Ascending aorta (tissue), 2 donors: Measurements from ENCODE around the gene CD3D. TPM values are rescaled to one million over a fixed set of nuclear protein-coding genes. Genes with fewer than 3 reads are reported as not detected.
A peak's percentile ranks its signal among the peaks of the same experiment; 100 is the strongest.

Experiments used
- DNase-seq, 2 donors: peaks; one replicate each; pipeline ENCODE4 v3.0.0-alpha.2; 2019; ENCODE audit warnings: low spot score in 2 of 2
- H3K27ac ChIP-seq, 2 donors: fragments of 200-600 bp; sonication (generic); one replicate each; pipeline ENCODE4 v1.5.1; 2016 to 2017; ENCODE audit warnings: mild to moderate bottlenecking in 1 of 2
- H3K27me3 ChIP-seq: fragments of 200-600 bp; sonication (generic); one replicate; pipeline ENCODE4 v1.5.1; 2017
- H3K36me3 ChIP-seq, 2 donors: fragments of 200-600 bp; sonication (generic); one replicate each; pipeline ENCODE4 v1.5.1; 2016
- H3K4me1 ChIP-seq, 2 donors: fragments of 200-600 bp; sonication (generic); one replicate each; pipeline ENCODE4 v1.5.1; 2016 to 2017; ENCODE audit warnings: mild to moderate bottlenecking in 1 of 2
- H3K4me3 ChIP-seq, 2 donors: fragments of 200-600 bp; sonication (generic); one replicate each; pipeline ENCODE4 v1.5.1; 2016 to 2017; ENCODE audit warnings: mild to moderate bottlenecking in 1 of 2
- H3K9me3 ChIP-seq, 2 donors: fragments of 200-600 bp; sonication (generic); one replicate each; pipeline ENCODE4 v1.5.1; 2016
- intact Hi-C: fragments of 100-400 bp; cut with DNase I; formaldehyde crosslinking; loops from one replicate; pipeline ENCODE4 v1.15.1; 2023
- total RNA-seq: library from RNA; depleted of rRNA; stranded (reverse); fragments of >200 nt; gene quantifications from one replicate; pipeline ENCODE4 v1.1.0, GENCODE V29; 2016
- TF ChIP-seq, protein P1 (sequence below), 3 experiments: fragments of 200-600 bp in 2 of 3; fragments of 450-650 bp in 1 of 3; sonication (generic) in 2 of 3; IDR thresholded peaks; one replicate each; pipeline ENCODE4 v1.5.1; 2016 to 2019; ENCODE audit warnings: antibody characterized with exemption in 3 of 3, mild to moderate bottlenecking in 1 of 3, moderate library complexity in 1 of 3

Gene CD3D
- total RNA-seq, 1 donor from 2014 or later: not detected

- no peaks in the 10 kb centered on the region for H3K36me3 ChIP-seq
- H3K4me1 ChIP-seq: no peaks in the 10 kb centered on the region
- H3K27me3 ChIP-seq: no peaks in the 10 kb centered on the region
- intact Hi-C loops: no loop called here
- no peak for DNase-seq
- no peak overlapping the region for H3K27ac ChIP-seq
- TF ChIP-seq, protein P1, sequence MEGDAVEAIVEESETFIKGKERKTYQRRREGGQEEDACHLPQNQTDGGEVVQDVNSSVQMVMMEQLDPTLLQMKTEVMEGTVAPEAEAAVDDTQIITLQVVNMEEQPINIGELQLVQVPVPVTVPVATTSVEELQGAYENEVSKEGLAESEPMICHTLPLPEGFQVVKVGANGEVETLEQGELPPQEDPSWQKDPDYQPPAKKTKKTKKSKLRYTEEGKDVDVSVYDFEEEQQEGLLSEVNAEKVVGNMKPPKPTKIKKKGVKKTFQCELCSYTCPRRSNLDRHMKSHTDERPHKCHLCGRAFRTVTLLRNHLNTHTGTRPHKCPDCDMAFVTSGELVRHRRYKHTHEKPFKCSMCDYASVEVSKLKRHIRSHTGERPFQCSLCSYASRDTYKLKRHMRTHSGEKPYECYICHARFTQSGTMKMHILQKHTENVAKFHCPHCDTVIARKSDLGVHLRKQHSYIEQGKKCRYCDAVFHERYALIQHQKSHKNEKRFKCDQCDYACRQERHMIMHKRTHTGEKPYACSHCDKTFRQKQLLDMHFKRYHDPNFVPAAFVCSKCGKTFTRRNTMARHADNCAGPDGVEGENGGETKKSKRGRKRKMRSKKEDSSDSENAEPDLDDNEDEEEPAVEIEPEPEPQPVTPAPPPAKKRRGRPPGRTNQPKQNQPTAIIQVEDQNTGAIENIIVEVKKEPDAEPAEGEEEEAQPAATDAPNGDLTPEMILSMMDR (IDR thresholded peaks at IDR 0.05): no peak
- H3K4me3 ChIP-seq: no peak overlapping the region
- H3K9me3 ChIP-seq: no peaks in the 10 kb centered on the region
Observed at GRCh38 chr11:118340449-118340848, 2.1 kb downstream of the CD3D start.

DNA sequence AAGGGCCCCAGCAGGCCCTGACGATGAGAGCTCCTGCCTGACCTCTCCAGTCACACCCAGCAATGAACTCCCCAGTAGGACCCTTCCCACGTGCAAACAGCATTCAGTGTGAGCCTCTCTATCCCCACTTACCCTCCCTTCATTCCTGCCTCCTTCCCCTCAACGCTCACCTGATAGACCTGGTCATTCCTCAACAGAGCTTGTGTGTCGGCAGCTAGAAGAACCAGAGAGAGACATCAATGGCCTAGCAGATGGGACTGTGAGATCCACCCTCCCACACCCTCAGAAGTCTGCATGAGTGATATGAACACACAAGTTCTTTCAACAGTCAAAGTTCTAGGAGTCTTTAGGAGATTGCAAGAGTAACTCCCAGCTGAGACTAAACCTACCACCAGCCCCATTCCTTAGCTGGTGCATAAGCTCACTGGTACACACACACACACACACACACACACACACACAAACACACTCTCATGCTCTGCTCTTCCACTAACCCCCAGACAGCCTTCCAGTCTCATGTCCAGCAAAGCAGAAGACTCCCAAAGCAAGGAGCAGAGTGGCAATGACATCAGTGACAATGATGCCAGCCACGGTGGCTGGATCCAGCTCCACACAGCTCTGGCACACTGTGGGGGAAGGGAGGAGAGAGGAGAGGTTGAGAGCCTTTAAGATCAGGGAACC, 3.1 kb downstream of the CD3D start:
- no peaks in the 10 kb centered on the region for H3K4me1 ChIP-seq
- no peaks in the 10 kb centered on the region for H3K27me3 ChIP-seq
- H3K4me3 ChIP-seq: no peak overlapping the region
- H3K9me3 ChIP-seq: no peaks in the 10 kb centered on the region
- H3K27ac ChIP-seq: no peak overlapping the region
- TF ChIP-seq, protein P1 (IDR thresholded peaks at IDR 0.05): no peak
- intact Hi-C loops: no loop called here
- no peak for DNase-seq
- H3K36me3 ChIP-seq: no peaks in the 10 kb centered on the region

- TF ChIP-seq, protein P1 (IDR thresholded peaks at IDR 0.05): no peak
- no peaks in the 10 kb centered on the region for H3K9me3 ChIP-seq
- H3K27me3 ChIP-seq: no peaks in the 10 kb centered on the region
- no peaks in the 10 kb centered on the region for H3K36me3 ChIP-seq
- DNase-seq: peak; percentile 16 to 71
- H3K4me1 ChIP-seq: no peaks in the 10 kb centered on the region
- intact Hi-C loops: no loop called here
- no peak overlapping the region for H3K4me3 ChIP-seq
- no peak overlapping the region for H3K27ac ChIP-seq
Observed at GRCh38 chr11:118338637-118339061, 3.9 kb downstream of the CD3D start.

GRCh38 chr11:118334745-118335144, 7.8 kb downstream of the CD3D start:
- intact Hi-C loops: no loop called here
- no peak for DNase-seq
- H3K4me1 ChIP-seq: no peaks in the 10 kb centered on the region
- no peak overlapping the region for H3K4me3 ChIP-seq
- H3K36me3 ChIP-seq: no peaks in the 10 kb centered on the region
- no peak overlapping the region for H3K27ac ChIP-seq
- H3K27me3 ChIP-seq: no peaks in the 10 kb centered on the region
- no peaks in the 10 kb centered on the region for H3K9me3 ChIP-seq
- TF ChIP-seq, protein P1 (IDR thresholded peaks at IDR 0.05): no peak

DNA sequence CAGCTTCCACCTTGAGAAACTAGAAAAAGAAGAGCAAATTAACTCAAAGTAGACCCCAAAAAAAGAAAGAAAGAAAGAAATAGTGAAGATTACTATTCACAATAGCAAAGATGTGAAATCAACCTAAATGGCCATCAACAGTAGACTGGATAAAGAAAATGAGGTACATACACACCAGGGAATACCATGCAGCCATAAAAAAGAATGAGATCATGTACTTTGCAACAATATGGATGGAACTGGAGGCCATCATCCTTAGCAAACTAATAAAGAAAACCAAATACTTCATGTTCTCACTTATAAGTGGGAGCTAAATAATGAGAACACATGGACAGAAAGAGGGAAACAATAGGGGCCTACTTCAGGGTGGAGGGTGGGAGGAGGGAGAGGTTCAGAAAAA, 13.8 kb downstream of the CD3D start:
- DNase-seq: no peak
- H3K36me3 ChIP-seq: no peaks in the 10 kb centered on the region
- H3K4me3 ChIP-seq: no peak overlapping the region
- H3K27ac ChIP-seq: no peak overlapping the region
- no peaks in the 10 kb centered on the region for H3K4me1 ChIP-seq
- TF ChIP-seq, protein P1 (IDR thresholded peaks at IDR 0.05): no peak
- no peaks in the 10 kb centered on the region for H3K9me3 ChIP-seq
- H3K27me3 ChIP-seq: no peaks in the 10 kb centered on the region
- intact Hi-C loops: no loop called here

GRCh38 chr11:118325283-118325682, 17.2 kb downstream of the CD3D start:
- Histone ChIP-seq H3K36me3 (no peaks in the 10 kb centered on the region), H3K27ac (no peak overlapping the region), H3K9me3 (no peaks in the 10 kb centered on the region), H3K4me3 (no peak overlapping the region), H3K4me1 (no peaks in the 10 kb centered on the region), H3K27me3 (no peaks in the 10 kb centered on the region)
- TF ChIP-seq, protein P1 (IDR thresholded peaks at IDR 0.05): no peak
- intact Hi-C loops: no loop called here
- DNase-seq: no peak
